ENCODE measurements around the gene CHM. TPM values are rescaled to one million over a fixed set of nuclear protein-coding genes. Genes with fewer than 3 reads are reported as not detected.

The CHM gene
- total and polyA plus RNA-seq, 2 experiments from 2014 or later, result 19.0 to 19.1 TPM

DNA sequence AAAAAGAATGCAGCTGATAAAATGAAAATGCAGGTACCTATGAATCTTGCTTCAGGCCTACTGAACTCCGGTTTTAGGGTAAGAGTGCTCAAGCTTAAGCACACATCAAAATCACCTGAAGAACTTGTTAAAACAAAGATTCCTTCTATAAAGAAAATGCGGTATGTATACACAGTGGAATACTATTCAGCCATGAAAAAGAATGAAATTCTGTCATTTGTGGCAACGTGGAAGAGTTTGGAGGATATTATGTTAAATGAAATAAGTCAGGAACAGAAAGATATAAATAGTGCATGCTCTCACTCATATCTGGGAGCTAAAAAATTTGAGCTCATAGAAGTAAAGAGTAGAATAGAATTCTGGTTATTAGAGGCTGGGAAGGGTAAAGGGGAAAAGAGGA, 14.0 kb upstream of the CHM start:
- H3K27ac Mint-ChIP-seq, result no peak overlapping the region
- H3K36me3 Mint-ChIP-seq (ENCODE audit: low read depth), result no peaks in the 10 kb centered on the region
- Histone ChIP-seq H3K79me2 (replicated peaks; ENCODE audit: insufficient read depth) (no peaks in the 10 kb centered on the region), H3K27me3 (ENCODE audit: insufficient read depth) (no peaks in the 10 kb centered on the region), H3K27ac (ENCODE audit: low read depth) (no peak overlapping the region), H3K4me1 (ENCODE audit: insufficient read depth) (no peaks in the 10 kb centered on the region), H2AFZ (no peak overlapping the region), H3K9me2 (ENCODE audit: insufficient read depth) (no peaks in the 10 kb centered on the region), H3K4me2 (no peak overlapping the region), H4K20me1 (replicated peaks; ENCODE audit: insufficient read depth) (no peaks in the 10 kb centered on the region), H3K36me3 (ENCODE audit: insufficient read depth) (no peaks in the 10 kb centered on the region), H3F3A (replicated peaks; ENCODE audit: low read depth) (no peaks in the 10 kb centered on the region), H3K4me3 (no peak overlapping the region)
- no peak overlapping the region for H3K4me3 Mint-ChIP-seq
- H3K4me1 Mint-ChIP-seq, result no peaks in the 10 kb centered on the region
- ATAC-seq, result no peak
- DNase-seq (ENCODE audit: low spot score), result no peak
- H3K27me3 Mint-ChIP-seq (ENCODE audit: insufficient read depth, low read depth, poor library complexity), result no peaks in the 10 kb centered on the region
- TF ChIP-seq ZNF114 (CRISPR knock-in tag; IDR thresholded peaks at IDR 0.05) (no peak), EZH2 (IDR thresholded peaks at IDR 0.05; ENCODE audit: low read depth, unreplicated experiment) (no peak), NANOG (IDR thresholded peaks at IDR 0.05; ENCODE audit: borderline replicate concordance) (no peak), ZNF331 (CRISPR knock-in tag; IDR thresholded peaks at IDR 0.05; ENCODE audit: low read depth) (no peak), STAT1 (IDR thresholded peaks at IDR 0.05; ENCODE audit: unreplicated experiment) (no peak)
- no peaks in the 10 kb centered on the region for H3K9me3 Mint-ChIP-seq

DNA sequence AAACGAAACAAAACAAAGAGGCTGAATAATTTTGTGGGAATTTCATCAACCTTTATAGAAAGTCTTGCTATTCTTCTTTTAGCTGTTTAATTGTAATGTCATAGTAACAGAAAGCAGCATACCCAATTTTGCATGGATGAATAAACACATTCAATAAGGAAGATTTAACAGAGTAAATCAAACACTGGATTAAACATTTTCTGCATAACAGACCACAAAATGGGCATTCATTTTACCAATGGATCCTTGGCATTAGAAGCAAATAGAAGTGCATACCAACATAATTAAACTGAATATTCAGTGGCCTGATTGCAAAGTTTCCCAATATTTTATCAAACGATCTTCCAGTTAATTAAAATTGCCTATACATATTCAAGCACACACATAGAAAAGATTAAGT, 4.4 kb upstream of the CHM start:
- no peak overlapping the region for H3K27ac ChIP-seq (ENCODE audit: low read depth)
- Mint-ChIP-seq H3K36me3 (ENCODE audit: low read depth) (no peaks in the 10 kb centered on the region), H3K4me1 (no peaks in the 10 kb centered on the region), H3K27me3 (ENCODE audit: insufficient read depth, low read depth, poor library complexity) (no peaks in the 10 kb centered on the region), H3K9me3 (peaks cover 4% of the 10 kb centered on the region; the same call in 2 of the 3 replicates), H3K4me3 (no peak overlapping the region), H3K27ac (no peak overlapping the region)
- no peaks in the 10 kb centered on the region for H3F3A ChIP-seq (replicated peaks; ENCODE audit: low read depth)
- H3K4me1 ChIP-seq (ENCODE audit: insufficient read depth), result no peaks in the 10 kb centered on the region; the same call in 1 of the 2 replicates
- H3K9me2 ChIP-seq (ENCODE audit: insufficient read depth), result no peaks in the 10 kb centered on the region
- H3K4me2 ChIP-seq, result no peak overlapping the region
- ATAC-seq (no peak), DNase-seq (ENCODE audit: low spot score) (no peak)
- H3K79me2 ChIP-seq (replicated peaks; ENCODE audit: insufficient read depth), result peaks cover 4% of the 10 kb centered on the region
- no peaks in the 10 kb centered on the region for H4K20me1 ChIP-seq (replicated peaks; ENCODE audit: insufficient read depth)
- no peaks in the 10 kb centered on the region for H3K27me3 ChIP-seq (ENCODE audit: insufficient read depth)
- no peak overlapping the region for H2AFZ ChIP-seq
- H3K36me3 ChIP-seq (ENCODE audit: insufficient read depth), result no peaks in the 10 kb centered on the region
- H3K4me3 ChIP-seq, result no peak overlapping the region
- TF ChIP-seq STAT1 (IDR thresholded peaks at IDR 0.05; ENCODE audit: unreplicated experiment) (no peak), EZH2phosphoT487 (IDR thresholded peaks at IDR 0.05; ENCODE audit: unreplicated experiment) (no peak), NANOG (IDR thresholded peaks at IDR 0.05; ENCODE audit: borderline replicate concordance) (no peak), EZH2 (IDR thresholded peaks at IDR 0.05; ENCODE audit: low read depth, unreplicated experiment) (no peak), JUNB (IDR thresholded peaks at IDR 0.05; ENCODE audit: unreplicated experiment) (no peak), ZNF114 (CRISPR knock-in tag; IDR thresholded peaks at IDR 0.05) (no peak), POLR2AphosphoS5 (IDR thresholded peaks at IDR 0.05; ENCODE audit: low read depth) (no peak), ZNF331 (CRISPR knock-in tag; IDR thresholded peaks at IDR 0.05; ENCODE audit: low read depth) (no peak), CREB1 (CRISPR knock-in tag; IDR thresholded peaks at IDR 0.05; ENCODE audit: low read depth) (no peak)
- TF ChIP-seq, protein P1, sequence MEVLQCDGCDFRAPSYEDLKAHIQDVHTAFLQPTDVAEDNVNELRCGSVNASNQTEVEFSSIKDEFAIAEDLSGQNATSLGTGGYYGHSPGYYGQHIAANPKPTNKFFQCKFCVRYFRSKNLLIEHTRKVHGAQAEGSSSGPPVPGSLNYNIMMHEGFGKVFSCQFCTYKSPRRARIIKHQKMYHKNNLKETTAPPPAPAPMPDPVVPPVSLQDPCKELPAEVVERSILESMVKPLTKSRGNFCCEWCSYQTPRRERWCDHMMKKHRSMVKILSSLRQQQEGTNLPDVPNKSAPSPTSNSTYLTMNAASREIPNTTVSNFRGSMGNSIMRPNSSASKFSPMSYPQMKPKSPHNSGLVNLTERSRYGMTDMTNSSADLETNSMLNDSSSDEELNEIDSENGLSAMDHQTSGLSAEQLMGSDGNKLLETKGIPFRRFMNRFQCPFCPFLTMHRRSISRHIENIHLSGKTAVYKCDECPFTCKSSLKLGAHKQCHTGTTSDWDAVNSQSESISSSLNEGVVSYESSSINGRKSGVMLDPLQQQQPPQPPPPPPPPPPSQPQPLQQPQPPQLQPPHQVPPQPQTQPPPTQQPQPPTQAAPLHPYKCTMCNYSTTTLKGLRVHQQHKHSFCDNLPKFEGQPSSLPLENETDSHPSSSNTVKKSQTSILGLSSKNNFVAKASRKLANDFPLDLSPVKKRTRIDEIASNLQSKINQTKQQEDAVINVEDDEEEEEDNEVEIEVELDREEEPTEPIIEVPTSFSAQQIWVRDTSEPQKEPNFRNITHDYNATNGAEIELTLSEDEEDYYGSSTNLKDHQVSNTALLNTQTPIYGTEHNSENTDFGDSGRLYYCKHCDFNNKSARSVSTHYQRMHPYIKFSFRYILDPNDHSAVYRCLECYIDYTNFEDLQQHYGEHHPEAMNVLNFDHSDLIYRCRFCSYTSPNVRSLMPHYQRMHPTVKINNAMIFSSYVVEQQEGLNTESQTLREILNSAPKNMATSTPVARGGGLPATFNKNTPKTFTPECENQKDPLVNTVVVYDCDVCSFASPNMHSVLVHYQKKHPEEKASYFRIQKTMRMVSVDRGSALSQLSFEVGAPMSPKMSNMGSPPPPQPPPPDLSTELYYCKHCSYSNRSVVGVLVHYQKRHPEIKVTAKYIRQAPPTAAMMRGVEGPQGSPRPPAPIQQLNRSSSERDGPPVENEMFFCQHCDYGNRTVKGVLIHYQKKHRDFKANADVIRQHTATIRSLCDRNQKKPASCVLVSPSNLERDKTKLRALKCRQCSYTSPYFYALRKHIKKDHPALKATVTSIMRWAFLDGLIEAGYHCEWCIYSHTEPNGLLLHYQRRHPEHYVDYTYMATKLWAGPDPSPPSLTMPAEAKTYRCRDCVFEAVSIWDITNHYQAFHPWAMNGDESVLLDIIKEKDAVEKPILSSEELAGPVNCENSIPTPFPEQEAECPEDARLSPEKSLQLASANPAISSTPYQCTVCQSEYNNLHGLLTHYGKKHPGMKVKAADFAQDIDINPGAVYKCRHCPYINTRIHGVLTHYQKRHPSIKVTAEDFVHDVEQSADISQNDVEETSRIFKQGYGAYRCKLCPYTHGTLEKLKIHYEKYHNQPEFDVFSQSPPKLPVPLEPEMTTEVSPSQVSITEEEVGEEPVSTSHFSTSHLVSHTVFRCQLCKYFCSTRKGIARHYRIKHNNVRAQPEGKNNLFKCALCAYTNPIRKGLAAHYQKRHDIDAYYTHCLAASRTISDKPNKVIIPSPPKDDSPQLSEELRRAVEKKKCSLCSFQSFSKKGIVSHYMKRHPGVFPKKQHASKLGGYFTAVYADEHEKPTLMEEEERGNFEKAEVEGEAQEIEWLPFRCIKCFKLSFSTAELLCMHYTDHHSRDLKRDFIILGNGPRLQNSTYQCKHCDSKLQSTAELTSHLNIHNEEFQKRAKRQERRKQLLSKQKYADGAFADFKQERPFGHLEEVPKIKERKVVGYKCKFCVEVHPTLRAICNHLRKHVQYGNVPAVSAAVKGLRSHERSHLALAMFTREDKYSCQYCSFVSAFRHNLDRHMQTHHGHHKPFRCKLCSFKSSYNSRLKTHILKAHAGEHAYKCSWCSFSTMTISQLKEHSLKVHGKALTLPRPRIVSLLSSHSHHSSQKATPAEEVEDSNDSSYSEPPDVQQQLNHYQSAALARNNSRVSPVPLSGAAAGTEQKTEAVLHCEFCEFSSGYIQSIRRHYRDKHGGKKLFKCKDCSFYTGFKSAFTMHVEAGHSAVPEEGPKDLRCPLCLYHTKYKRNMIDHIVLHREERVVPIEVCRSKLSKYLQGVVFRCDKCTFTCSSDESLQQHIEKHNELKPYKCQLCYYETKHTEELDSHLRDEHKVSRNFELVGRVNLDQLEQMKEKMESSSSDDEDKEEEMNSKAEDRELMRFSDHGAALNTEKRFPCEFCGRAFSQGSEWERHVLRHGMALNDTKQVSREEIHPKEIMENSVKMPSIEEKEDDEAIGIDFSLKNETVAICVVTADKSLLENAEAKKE (CRISPR knock-in tag; IDR thresholded peaks at IDR 0.05), result no peak
- TF ChIP-seq, protein P2, sequence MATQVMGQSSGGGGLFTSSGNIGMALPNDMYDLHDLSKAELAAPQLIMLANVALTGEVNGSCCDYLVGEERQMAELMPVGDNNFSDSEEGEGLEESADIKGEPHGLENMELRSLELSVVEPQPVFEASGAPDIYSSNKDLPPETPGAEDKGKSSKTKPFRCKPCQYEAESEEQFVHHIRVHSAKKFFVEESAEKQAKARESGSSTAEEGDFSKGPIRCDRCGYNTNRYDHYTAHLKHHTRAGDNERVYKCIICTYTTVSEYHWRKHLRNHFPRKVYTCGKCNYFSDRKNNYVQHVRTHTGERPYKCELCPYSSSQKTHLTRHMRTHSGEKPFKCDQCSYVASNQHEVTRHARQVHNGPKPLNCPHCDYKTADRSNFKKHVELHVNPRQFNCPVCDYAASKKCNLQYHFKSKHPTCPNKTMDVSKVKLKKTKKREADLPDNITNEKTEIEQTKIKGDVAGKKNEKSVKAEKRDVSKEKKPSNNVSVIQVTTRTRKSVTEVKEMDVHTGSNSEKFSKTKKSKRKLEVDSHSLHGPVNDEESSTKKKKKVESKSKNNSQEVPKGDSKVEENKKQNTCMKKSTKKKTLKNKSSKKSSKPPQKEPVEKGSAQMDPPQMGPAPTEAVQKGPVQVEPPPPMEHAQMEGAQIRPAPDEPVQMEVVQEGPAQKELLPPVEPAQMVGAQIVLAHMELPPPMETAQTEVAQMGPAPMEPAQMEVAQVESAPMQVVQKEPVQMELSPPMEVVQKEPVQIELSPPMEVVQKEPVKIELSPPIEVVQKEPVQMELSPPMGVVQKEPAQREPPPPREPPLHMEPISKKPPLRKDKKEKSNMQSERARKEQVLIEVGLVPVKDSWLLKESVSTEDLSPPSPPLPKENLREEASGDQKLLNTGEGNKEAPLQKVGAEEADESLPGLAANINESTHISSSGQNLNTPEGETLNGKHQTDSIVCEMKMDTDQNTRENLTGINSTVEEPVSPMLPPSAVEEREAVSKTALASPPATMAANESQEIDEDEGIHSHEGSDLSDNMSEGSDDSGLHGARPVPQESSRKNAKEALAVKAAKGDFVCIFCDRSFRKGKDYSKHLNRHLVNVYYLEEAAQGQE (IDR thresholded peaks at IDR 0.05; ENCODE audit: unreplicated experiment), result no peak
- TF ChIP-seq, protein P3, sequence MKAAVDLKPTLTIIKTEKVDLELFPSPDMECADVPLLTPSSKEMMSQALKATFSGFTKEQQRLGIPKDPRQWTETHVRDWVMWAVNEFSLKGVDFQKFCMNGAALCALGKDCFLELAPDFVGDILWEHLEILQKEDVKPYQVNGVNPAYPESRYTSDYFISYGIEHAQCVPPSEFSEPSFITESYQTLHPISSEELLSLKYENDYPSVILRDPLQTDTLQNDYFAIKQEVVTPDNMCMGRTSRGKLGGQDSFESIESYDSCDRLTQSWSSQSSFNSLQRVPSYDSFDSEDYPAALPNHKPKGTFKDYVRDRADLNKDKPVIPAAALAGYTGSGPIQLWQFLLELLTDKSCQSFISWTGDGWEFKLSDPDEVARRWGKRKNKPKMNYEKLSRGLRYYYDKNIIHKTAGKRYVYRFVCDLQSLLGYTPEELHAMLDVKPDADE (IDR thresholded peaks at IDR 0.05), result no peak
